ENCODE measurements around the gene SLC38A1.
"Not testable (repeated sequence)": the region's sequence is repeated elsewhere in the genome, so short reads cannot be mapped to it uniquely, and the experiment has no call there.

Gene SLC38A1

DNA sequence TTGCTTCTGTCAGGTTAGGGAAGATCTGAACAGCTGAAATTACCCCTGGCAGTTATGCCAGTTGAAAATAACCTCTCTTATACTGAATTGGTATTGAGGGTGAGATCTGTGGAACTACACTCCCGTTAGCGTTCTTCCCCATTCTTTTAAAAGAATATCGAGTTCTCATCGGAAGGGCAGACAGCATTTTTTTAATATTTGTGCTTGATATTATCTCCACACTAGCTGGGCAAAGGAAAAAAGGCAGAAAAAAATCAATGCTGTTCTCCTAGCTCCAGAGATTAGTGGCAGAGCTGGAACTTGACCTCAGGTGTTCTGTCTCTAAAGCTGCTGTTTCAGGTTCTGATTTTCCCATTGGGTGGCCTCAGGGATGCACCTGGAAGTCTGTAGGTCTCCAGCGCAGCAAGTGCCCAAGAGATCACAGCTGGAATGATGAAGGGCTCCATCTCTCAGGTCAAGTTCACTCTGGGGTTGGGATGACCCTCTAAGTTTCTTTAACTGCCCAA is 67.5 kb downstream of the SLC38A1 start:
- no peak for DNase-seq

DNA sequence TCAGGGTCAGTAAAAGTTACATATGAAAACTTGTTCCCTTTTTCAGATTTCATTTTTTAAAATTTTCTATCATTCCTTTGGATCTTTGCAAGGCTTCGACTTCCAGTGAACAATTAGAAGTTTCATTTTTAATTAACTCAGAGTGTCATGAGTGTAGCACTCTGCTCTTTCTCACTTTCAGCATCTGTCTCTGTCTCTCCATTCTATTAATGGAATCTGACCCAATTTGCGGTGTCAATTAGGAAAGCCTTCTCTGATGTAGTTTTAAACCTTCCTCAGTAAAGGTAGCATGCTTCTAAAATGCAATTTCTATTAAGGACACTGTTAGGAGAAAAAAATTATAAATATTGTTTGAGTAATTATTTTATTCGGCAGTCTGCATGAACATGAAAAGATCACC is 68.3 kb downstream of the SLC38A1 start:
- no peak for DNase-seq

DNA sequence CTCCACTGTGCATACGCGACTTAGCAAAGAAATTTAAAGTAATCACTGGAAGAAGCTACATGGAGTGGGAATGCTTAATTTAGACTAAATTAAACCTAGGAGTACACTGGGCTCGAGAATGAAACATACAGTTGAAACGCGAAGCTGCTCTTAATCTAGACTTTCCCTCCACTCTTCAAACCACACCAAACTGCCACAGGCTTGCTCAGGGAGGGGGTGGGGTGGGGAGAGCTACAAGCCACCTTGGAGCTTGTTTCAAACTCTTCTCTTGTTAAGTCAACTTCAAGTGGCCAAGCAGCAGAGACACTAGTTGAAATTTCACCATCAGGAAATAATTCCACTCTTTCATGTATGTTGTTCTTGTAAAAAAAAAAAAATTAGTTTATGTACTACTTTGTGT is 69.9 kb downstream of the SLC38A1 start:
- no peak for DNase-seq

DNA sequence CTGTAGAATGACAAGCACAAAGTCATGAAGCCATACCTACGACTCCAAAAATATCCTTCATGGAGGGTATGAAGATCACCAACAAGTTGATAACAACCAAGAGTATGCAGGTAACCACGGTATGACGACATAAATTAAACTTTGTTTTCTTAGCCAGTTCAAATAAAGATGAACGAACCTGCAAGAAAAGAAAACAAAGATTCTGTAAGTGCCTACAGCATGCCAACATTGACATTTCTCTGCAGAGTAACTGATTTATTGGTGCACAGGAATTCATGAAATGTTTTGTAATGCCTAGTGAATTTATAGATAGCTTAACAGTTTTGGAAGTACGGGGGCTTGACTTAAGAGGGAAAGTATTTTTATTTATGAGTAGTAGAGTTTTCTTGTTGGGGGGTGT is 71.0 kb downstream of the SLC38A1 start:
- DNase-seq: no peak

DNA sequence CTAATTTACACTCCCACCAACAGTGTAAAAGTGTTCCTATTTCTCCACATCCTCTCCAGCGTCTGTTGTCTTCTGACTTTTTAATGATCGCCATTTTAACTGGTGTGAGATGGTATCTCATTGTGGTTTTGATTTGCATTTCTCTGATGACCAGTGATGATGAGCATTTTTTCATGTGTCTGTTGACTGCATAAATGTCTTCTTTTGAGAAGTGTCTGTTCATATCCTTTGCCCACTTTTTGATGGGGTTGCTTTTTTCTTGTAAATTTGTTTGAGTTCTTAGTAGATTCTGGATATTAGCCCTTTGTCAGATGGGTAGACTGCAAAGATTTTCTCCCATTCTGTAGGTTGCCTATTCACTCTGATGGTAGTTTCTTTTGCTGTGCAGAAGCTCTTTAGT is 78.3 kb downstream of the SLC38A1 start:
- not testable (repeated sequence) for DNase-seq

DNA sequence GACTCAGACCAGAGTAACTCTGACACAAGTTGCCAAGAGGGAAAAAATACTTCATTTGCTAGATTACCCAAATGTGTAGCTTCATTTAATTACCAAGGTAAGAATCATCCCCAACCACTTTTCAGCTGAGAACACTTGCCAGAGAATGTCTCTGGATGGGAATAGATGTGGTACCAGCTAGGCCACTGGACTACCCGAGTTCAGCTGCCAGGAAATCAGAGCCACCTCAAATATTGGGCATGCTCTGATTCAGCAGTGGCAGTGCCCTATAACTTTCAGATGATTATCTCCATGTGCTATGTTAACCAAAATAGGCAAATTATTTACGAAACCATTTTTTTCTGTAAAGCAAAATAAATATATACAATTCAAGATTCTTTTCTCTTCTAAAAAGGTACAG is 80.7 kb downstream of the SLC38A1 start:
- DNase-seq: no peak

DNA sequence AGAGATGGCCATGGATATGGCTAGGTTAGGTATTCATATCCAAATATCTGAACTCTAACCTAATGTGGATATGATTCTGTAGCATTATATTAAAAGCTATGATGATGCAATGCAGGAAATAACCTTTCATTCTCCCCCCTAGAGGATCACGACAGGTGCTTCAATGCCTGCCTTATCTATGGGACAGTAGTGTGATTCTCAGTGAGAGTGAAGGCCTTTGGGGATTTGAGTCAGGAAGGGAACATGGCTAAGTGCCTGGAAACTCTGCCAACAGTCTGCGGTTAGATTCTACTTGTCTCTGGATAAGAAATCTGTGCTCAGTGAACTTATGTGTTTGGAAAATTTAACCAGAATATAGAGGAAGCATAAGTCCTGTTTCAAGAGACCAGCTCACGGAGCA is 81.8 kb downstream of the SLC38A1 start:
- peak; percentile 16 for DNase-seq

DNA sequence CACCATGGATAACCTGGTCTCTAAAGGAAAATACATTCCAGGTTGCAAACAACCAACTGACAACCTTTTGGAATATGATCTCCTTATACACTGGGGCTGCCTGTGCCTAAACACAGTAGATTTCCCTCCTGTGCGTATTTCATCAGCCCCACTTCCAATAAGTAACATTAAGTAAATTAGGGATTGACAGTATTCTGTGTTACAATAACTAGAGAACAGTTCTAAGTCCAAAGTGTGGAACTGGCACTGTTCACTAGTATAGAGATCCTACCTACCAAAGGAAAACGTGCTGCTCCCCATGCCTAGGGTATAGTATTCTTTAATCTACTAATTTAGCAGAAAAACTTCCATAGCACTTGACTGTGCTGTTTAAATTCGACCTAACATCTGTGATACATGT is 82.8 kb downstream of the SLC38A1 start:
- no peak for DNase-seq

DNA sequence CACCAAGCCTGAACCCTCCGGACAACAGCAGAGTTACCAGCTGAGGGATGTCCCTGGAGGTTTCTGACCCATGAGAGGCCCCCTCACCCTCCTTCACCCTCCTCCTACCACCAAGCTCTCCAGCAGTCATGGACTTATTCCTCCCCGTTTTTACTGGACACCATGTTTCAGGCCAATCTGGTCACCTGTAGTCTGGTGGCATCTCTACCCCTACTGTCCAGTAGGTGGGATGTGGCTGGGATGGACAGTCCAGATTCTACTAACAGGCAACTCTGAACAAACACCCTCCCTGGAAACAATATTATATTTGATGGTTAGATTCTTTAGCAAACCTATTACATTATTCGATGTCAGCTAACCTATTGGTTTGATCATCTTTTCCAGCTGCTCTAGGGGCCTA is 83.2 kb downstream of the SLC38A1 start:
- DNase-seq: no peak

DNA sequence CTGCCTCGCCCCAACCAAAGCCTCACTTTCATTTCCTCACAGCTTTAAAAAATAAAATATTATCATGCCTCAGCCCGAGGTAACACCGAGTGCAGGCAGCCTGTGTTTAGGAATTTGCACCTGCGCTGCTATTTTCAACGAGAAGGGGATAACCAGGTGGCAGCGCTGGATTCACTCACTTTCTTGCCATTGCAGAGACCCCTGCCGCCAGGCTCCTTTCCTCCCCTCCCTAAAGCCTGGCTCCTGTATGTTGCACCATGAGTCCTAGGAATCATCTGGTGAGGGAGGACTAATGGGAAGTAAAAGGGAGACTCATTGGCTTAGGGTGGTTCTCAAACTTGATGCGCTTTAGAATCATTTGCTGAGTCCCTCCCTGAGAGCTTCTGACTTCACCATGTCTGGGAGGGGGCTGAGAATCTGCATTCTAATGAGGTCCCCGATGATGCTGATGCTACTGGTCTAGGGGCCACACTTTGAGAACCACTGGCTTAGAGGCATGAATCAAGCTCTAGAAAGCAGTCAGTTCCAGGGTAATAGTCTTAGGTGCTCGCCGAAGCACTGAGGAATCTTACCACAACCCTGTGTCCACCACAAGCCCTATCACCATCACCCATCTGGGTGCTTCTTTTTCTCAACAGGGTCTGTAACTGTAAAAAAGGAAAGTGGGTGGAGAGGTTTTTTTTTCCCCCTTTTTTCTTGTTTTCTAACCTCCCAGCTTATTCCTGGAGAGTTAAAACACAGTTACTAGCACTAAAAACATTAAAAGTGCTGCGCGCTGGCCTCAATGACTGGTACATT is 83.8 kb downstream of the SLC38A1 start:
- DNase-seq: no peak

DNA sequence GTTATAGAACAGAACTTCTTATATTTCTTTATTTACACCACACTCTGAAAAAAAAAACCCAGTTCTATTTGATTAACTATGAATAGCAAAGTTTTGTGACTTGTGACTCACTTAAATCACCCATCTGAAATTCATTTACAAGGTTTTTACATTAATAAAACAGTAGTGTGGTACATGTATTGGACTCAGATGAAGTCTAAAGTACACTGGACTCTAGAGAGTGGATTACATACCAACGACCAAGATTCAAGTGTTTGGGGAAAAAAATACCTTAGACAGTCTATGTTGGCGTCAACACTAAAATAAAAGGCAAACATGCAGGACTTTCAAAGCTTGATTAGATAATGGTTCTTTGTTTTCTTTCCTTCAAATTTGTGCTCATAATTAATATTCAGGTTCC is 85.7 kb downstream of the SLC38A1 start:
- DNase-seq: no peak

DNA sequence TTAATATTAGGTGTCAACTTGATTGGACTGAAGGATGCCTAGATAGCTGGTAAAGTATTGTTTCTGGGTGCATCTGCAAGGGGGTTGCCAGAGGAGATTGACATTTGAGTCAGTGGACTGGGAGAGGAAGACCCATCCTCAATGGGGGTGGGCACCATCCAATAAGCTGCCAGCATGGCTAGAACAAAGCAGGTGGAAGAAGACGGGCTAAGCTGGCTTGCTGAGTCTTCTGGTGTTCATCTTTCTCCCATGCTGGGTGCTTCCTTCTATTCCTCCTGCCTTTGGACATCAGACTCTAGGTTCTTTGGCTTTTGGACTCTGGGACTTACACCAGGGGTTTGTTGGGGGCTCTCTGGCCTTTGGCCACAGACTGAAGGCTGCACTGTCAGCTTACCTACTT is 87.4 kb downstream of the SLC38A1 start:
- DNase-seq: no peak

DNA sequence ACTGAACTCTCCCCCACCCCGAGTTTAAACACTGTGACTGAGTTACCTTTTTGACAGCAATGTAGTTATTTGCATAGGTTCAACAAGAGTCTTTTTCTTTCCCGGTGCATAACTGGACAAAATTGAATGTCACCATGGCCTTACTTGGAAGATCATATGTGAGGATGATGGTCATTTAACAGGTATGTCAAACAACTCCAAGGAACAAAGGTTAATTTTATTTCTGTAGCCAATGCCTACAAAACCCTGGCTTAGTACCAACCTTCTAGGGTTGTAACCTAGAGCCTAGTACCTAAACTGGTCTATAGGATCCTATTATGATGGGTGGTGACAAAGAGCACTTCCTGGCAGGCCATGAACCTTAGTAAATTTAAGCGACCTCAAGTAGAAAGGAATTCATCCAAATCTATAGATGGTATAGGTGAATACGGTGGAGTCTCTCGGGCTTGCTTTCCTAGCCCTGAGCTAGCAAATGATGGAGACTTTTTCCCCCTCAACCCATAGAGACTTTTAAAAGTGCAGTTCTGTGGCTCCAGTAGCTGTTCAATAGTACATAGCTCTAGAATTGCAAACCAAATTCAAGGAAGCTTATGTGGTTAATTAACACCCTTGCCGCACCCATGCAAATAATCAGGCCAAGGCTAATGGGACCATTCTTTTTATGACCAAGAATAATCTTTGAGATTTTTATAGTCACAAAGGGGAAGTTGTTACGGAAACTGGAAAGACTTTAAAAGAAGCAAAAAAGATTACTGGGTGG is 89.0 kb downstream of the SLC38A1 start:
- DNase-seq: no peak

DNA sequence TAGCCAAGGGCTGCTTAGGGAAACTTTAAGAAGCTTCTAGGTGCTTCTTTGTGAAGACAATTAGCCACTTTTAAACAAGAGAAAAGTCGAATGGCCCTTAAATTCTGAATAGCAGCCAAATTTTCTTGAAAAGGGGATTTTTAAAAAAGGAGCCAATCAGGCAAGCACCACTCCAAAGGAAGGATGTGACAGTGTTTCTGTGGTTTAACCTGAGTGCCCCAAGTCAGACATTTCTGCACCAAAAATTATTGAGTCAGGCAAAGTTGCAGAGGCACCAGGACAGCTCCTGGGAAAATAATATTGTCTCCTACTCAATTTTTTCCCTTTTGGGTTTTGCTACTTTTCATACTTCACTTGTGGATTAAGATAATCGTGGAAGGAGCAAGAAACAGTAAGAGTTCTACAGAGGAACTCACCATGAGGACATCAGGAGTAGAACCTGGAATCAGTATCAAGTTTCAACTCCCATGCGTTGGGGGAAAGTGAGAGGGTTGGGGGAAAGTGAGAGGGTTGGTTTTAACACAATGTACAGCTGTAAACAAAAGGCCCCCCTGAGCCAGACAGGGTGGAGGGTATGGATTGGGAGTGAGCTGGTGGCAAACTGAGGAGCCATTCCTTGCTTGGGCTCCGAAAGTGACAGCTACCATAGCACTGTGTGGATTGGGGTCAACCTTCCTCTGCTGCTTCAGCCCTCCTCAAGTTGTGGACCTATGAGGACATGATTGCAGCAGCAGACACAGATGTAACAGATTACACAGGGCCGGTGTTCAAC is 90.8 kb downstream of the SLC38A1 start:
- no peak for DNase-seq

DNA sequence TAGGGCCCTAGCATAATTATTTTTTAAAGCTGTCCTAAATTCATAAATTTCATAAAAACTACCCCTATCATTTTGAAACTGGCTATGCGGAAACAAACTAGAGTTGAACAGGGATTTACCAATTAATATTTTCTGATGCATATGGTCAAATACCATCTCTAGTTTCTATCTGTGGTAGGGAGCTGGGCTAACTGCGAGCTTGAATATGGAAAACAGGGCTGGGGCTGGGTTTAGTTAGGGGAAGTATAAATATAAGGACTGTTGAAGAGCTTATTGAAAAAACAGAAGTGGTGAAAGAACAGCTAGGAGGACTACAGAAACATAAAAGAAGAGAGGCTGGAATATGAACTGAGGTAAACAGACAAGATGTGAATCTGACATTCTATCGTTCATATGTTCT is 91.8 kb downstream of the SLC38A1 start:
- no peak for DNase-seq

DNA sequence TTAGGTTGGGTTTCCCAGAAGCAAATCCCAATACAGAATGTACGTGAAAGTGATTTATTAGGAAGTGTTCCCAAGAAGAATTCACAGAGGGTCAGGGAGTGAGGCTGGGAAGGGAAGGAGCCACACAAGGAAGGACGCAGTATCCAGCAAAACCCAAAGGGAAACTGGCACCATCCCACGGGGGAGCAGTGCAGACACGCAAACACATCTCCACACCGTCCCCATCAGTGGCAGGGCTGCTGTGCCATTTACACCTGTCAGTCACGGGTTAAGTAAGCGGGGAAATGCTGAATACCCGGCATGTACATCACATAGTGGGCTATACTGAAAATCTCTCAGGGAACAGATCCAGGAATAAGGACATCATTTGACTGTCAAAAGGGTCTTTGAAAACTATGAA is 93.9 kb downstream of the SLC38A1 start:
- no peak for DNase-seq

DNA sequence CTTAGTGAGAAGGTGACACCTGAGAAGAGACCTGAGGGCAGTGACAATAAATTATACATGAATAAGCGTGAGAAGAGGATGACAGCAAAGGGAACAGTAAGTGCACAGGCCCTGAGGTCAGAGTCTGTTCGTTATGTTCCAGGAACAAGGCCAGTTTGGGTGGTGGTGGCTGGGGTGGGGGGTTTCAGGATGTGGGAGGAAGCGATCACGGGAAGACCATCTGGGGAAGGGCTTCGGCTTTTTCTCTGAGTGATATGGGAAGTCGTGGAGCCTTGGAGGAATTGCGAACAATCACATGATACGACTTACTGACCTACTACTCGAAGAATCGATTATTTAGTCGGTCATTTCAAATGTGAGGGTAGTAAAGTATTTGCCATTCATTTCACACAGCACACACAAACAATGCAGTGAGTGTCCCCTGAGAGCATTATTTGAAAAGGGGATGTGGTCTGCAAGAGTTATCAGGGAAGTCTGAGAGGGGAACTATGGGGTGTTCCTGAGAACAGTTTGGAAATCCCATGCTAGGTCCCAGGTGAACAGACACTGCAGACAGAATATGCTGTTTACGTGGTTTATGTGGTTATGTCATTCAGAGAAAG is 94.7 kb downstream of the SLC38A1 start:
- DNase-seq: no peak

DNA sequence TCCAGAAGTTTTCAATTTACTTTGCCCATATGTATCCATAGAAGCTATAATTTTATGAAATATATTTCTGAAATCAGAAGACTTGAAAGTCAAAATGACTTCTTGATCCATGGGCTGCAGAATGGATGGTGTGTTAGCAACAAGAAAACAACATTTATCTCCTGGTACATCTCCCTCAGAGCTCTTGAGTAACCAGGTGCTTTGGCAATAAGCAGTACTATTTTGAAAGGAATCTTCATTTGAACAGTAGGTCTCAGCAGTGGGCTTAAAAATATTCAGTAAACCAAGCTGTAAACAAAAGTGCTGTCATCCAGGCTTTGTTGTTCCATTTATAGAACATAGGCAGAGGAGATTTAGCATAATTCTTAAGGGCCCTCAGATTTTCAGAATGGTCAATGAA is 100.4 kb downstream of the SLC38A1 start:
- DNase-seq: no peak

DNA sequence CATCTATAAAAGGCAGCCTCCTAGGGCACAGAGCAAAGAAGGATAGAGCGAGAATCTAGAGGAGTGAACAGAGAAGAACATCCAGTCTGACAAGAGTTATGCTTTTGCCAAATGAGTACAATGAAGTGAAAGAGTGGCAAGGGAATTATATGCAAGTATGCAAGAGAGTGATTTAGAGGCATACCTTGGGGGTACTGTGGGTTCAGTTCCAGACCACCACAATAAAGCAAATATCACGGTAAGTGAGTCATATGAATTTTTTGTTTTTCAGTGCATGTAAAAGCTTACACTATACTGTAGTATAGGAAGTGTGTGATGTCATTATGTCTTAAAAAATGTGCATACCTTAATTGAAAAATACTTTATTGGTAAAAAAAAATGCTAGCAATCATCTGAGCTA is 101.4 kb downstream of the SLC38A1 start:
- DNase-seq: no peak

DNA sequence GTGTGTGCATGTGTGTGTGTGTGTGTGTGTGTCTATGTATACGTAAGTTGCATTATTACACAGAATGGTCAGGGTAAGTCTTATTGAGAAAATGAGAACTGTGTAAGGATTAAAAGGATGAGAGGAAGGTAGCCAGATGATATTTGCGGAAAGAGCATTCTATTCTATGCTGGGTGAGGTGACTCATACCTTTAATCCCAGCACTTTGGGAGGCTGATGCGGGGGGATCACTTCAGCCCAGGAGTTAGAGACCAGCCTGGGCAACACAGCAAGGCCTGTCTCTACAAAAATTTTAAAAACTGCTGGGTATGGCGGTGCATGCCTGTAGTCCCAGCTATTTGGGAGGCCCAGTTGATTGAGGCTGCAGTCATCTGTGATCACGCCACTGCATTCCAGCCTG is 103.7 kb downstream of the SLC38A1 start:
- DNase-seq: no peak

DNA sequence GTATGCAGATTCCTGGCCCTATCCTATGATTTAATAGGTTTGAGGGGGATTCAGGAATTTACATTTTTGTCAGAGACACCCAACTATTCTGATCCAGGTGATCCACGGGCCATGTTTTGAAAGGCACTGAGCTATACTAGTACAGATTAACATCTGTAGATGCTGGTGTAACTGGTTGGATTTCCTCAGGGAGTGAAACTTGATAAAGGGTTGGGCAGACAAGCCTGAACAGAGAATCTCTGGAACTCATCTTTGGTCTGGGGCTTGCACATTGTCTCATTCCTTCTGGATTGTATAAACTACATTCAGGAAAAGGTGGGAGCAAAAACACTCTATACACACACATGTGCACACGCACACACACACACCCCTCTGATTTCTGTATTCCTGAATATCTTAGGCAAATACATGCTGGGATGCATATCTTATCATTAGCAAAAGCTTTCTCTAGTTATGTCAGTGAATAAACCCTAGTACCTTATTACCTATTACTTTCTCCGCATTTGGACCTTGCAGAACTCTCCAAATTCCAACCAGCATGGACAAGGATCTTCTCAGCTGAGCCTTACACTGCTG is 104.6 kb downstream of the SLC38A1 start:
- no peak for DNase-seq

DNA sequence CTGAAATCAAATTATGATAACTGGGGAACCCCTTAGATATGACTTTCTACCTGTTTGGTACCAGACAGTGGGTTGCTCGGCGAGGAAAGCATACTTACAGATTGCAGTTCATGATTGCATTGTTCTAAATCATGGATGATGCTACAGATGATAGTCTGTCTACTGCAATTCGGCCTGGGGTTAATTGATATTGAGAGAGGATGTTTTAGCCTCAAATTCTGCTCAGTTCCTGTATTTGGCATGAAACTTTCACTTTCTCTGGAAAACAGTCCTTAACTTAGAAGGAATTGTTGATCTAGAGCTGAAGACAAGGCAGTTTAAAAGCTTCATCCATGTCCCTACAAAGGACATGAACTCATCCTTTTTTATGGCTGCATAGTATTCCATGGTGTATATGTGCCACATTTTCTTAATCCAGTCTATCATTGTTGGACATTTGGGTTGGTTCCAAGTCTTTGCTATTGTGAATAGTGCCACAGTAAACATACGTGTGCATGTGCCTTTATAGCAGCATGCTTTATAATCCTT is 106.2 kb downstream of the SLC38A1 start:
- DNase-seq: not testable (repeated sequence)

Data from amniotic stem cell (primary cell).